RPMI7951 (cell line): ENCODE measurements around the gene MRLN. TPM values are rescaled to one million over a fixed set of nuclear protein-coding genes. Genes with fewer than 3 reads are reported as not detected.
"Not testable (repeated sequence)": the region's sequence is repeated elsewhere in the genome, so short reads cannot be mapped to it uniquely, and the experiment has no call there.

Experiments
- DNase-seq: peaks from one replicate; pipeline ENCODE4 v3.0.0-alpha.2; 2012; ENCODE audit warnings: low read depth
- total RNA-seq: library from RNA; depleted of rRNA; stranded (reverse); fragments of >200 nt; shearing (Covaris generic); gene quantifications from 2 replicates; pipeline ENCODE4 v1.2.3, GENCODE V29; 2014

The MRLN gene
- total RNA-seq, 1 experiment from 2014 or later = not detected

DNA sequence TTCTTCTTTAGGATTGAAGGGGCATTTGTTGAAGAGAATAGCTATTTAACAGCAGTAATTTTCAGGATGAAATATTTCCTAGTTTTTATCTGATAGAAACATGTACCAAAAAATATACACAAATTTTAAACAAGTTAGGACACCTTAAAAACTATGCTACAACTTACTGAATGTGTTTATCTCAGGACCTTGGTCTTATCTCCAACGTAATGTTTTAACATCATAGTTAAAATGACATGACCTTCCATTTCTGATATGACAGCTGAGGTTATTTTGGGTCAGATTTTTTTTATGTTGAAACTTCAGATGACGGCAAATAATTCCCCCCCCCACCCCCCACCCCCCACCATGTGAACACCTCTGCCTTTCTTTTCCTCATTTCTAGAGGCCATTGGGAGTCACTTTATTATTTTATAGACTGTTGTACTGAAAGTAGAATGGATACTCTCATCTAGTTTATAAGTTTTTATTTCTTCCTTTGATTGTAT lies 8.0 kb downstream of the MRLN start:
- DNase-seq = no peak

DNA sequence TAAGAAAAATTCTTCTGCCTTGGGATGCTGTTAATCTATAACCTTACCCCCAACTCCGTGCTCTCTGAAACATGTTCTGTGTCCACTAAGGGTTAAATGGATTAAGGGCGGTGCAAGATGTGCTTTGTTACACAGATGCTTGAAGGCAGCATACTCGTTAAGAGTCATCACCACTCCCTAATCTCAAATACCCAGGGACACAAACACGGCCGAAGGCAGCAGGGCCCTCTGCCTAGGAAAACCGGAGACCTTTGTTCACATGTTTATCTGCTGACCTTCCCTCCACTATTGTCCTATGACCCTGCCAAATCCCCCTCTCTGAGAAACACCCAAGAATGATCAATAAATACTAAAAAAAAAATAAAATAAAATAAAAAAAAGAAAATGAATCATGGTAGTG lies 8.5 kb downstream of the MRLN start:
- not testable (repeated sequence) for DNase-seq

DNA sequence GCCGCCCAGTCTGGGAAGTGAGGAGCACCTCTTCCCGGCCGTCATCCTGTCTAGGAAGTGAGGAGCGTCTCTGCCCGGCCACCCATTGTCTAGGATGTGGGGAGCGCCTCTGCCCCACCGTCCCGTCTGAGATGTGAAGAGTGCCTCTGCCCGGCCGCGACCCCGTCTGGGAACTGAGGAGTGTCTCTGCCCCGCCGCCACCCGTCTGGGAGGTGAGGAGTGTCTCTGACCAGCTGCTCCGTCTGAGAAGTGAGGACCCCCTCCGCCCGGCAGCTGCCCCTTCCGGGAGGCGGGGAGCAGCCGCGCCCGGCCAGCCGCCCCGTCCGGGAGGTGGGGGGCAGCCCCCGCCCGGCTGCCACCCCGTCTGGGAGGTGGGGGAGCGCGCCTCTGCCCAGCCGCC lies 9.1 kb downstream of the MRLN start:
- not testable (repeated sequence) for DNase-seq

DNA sequence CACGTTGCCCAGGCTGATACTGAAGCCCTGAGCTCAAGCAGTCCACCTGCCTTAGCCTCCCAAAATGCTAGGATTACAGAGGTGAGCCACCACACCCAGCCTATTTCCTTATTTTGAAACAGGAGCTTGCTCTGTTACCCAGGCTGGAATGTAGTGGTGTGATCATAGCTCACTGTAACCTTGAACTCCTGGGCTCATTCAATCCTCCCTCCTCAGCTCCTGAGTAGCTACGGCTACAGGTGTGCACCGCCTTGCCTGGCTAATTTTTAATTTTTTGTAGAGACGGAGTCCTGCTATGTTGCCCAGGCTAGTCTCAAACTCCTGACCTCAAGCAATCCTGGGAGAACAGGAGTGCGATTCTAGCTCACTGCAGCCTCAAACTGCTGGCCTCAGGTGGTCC lies 11.7 kb downstream of the MRLN start:
- DNase-seq = no peak

DNA sequence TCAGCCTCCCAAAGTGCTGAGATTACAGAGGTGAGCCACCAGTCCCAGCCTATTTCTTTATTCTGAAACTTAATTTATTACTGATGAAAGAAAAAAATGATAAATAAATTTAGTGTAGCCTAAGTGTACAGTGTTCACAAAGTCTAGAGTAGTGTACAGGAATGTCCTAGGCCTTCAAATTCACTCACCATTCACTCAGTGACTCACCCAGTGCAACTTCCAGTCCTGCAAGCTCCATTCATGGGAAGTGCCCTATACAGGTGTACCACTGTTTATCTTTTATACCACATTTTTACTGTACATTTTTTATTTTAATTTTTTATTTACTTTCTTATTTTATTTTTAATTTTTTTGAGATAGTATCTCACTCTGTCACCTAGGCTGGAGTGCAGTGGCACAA lies 12.2 kb downstream of the MRLN start:
- no peak for DNase-seq

DNA sequence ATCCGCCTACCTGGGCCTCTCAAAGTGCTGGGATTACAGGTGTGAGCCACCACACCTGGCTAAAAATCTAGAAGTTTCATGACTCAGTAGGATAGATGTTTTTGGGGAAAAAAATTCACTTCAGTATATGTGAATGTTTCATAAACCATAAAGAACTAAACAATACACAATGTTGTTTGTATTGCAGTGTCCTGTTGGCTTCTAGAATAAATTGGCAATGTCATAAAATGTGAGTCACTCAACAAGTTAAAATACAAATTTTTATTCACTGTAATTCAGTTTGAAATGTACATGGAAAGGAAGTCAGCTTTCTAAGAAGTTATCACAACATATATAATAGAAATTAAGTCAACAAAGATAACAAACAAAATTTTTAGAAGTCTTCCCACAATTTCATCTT lies 16.5 kb downstream of the MRLN start:
- no peak for DNase-seq

DNA sequence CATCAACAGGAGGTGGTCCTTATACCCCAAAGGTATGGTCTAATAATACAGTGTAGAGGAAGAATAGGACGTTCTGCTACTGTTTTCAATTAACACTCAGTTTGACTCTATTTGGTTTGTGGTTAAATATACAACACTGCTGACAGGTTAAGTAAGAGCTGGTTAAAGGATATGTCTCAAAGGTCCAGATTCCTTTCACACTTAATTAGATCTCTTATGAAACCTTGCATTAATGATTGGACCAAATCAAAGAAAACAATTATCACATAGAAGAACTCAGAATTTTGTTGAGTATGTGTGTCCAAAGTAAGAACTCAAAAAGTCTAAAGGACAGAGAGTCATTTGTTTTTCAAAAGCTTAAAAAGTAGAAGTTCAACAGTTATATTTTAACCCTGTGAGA lies 18.0 kb downstream of the MRLN start:
- DNase-seq = no peak

DNA sequence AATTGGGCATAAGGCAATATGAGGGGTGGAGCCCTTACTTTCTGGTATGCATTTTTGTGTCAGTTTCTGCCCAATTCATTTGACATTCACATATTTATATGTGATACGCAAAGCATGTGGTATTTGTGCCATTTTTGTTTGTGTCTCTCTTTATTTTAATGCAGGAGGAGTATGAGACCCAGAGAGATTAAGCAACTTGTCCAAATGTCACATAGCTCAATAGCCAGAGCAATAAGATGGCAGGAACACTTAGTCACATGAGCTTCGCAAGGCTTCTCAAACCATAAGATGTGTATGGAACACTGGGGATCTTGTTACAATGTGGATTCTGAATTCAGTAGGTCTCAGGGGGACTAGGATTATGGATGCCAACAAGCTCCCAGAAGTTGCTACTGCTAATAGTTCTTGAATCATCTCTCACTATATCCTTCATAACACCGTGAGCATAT lies 19.2 kb downstream of the MRLN start:
- no peak for DNase-seq

DNA sequence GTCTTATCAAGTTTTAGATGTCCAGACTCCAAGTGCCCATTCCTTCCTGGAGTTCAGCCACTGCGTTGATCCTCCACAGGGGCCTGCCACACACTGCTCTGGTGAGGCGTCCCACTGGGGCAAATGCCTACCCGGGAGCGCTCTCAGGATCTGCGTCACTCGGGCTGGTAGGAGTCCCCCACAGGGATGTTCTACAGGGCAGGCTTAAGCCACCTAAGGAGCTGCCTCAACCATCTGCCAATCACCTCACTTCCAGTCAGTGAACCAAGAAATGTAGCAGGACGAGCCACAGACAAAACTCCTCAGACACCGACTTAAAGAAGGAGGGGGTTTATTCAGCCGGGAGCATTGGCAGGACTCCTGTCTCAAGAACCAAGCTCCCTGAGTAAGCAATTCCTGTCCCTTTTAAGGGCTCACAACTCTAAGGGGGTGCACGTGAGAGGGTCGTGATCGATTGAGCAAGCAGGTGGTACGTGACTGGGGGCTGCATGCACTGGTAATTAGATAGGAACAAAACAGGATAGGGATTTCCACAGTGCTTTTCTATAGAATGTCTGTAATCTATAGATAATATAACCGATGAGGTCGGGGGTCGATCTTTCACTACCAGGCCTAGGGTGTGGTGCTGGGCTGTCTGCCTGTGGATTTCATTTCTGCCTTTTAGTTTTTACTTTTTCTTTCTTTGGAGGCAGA lies 19.8 kb downstream of the MRLN start:
- not testable (repeated sequence) for DNase-seq

DNA sequence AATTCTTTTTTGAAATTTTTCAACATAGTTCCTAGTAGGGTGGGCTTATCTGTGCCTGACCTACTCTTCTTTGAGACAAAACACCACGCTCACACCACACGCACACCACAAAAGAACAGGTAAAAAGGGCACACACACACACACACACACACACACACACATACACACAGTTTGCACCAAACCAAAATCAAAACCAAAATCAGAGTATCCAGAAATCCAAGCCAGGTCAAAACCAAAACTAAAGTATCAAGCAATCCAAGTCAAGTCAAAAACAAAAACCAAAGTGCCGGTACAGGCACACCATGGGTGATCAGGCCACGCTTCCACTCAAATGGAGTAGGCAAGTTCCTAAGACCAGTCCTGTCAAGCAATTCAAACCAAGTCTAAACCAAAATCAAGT lies 20.4 kb downstream of the MRLN start:
- not testable (repeated sequence) for DNase-seq

DNA sequence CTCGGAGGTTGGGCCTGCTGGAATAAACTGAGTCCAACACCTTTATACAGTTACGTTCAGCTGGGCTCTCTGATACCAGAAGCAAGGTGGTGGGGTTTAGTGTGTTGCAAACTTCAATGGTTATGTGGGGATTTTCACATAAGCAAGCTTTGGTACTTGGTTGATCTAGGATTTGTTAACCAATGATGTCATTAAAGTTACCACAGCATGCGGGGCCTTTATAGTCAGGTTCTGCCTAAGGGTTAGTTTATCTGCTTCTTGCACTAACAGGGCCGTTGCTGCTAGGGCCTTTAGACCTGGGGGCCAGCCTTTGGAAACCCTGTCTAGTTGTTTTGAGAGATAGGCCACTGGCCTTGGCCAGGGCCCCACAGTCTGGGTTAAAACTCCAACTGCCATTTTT lies 24.1 kb downstream of the MRLN start:
- not testable (repeated sequence) for DNase-seq

DNA sequence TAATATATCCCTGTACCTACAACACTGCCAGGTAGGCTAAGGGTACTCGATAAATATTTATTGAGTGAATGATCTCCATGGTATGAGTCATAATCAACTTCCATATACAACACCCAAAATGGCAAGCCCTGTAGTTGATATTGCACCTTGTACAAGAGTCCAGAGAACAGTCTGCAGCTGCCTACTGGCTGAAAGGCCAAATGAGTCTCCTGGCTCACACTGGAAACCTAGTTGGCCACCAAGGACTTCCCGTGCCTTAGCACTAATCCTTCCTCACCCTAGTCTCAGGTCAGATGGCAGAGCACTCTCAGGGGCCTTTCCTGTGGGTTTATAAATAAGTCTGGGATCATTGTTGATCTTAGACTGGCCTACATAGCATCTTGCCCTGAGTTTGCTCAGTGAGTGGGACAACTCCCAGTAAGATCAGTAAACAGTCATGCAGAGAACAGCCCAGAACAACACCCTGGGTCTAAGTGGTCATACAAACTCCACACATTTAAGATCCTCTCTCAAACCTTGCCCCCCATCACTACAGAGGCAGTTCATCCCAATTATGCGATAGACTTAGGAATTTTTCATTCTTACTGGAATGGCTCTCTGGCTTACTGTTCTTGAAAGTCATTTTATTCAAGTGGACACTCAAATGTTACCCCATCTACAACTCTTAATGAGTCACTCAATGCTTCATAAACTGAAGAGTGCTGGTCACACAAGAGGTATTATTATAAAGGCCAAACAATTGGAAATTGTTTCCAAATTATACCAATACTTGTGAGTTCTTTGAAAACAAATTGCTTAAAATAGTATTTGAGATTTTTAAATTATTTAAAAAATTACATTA lies 28.9 kb downstream of the MRLN start:
- DNase-seq = no peak

DNA sequence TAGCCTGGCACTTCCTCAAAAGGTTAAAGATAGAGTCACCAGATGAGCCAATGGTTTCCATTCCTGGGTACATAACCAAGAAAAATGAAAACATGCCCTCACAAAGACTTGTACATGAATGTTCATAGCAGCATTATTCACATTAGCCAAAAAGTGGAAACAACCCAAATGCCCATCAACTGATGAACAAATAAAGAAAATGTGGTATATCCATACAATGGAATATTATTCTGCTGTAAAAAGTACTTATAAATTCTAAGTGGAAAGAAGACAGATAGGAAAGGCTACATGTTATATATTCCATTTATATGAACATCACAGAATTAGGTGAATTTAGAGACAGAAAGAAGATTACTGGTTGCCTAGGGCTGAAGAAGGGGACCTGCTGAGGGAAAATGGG lies 32.9 kb downstream of the MRLN start:
- DNase-seq = no peak

DNA sequence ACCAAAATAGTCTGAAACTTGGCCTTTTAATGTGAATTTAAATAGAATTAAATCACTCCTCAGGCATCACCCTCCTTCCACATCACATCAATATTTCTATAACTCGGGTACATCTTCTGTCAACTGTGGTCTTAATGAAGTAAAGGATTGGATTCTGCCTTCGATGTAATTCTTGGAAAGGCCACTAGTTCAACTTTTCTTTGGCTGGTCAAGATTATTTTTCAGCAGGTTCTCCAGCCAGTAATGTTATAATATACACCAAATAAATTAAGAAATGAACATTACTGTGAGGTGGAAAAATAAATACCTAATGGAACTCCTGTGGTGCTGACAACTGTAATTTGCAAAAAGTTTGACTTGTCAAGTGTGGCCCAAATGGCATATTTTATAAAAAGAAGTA lies 33.9 kb downstream of the MRLN start:
- DNase-seq = no peak

DNA sequence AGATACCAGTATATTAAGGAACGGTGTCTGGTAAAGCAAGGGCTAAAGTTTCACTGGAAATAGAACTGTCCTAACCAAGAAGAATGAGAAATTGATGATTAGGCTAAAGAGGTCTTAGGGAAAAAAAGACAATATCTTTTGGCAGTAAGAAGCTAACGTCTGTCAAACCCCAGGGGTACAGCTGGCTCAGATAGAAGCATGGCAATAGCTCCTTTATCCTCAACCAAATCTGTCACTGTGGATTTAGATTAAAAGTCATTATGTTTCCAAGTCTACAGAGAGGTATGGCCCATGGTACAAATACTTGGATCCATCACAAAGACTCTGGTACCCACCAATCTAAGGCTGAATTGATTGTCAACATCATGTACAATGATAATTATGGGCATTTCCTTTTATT lies 35.0 kb downstream of the MRLN start:
- DNase-seq = no peak

DNA sequence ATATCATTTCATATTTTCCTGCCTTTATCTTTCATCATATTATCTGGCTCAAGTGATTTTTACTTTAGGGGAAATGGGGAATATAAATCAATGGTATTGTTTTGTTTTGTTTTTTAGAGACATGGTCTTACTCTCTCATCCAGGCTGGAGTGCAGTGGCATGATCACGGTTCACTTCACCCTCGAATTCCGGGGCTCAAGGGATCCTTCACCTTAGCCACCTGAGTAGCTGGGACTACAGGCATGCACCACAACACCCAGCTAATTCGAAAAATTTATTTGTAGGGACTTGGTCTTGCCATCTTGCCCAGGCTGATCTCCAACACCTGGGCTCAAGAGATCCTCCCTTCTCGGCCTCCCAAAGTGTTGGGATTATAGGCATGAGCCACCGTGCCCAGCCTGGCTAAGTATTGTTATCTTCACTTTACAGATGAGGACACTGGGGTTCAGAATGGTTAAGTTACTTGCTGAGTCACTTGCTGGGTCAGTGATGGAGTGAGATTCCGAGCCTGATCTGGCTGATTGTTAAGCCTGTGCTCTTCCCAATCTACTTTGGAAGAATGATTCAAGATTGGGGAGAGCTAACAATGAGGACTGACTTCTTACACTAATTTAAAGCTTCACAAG lies 39.9 kb downstream of the MRLN start:
- DNase-seq = no peak

DNA sequence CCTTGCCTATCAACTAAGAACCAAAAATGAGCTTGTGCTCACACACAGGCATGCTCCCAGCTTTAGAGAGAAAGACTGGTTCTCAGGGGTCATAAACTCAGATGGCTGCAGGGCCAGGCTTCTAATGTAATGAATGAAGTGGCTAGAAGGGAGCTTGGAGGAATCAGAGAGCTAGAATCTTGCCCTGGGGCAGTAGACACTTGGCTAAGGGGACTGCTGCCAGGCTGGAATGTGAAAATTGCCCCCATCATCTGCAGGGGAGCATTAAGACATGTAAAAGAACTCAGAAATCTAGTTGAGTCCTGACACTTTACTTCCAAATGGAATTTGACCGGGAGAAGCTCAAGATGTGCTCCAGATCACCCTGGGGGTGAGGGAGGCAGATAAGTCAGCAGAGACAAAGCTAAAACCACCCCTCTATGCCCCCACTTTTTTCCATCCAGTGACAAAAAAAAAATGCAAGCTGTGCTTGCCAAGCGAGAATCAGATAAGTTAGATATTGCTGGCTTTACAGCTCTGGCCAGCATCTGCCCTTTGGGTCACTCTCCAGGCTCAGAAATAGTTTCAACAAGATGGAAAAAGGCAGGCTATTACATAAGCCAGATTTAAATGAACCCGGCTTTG lies 41.3 kb downstream of the MRLN start:
- DNase-seq = no peak

DNA sequence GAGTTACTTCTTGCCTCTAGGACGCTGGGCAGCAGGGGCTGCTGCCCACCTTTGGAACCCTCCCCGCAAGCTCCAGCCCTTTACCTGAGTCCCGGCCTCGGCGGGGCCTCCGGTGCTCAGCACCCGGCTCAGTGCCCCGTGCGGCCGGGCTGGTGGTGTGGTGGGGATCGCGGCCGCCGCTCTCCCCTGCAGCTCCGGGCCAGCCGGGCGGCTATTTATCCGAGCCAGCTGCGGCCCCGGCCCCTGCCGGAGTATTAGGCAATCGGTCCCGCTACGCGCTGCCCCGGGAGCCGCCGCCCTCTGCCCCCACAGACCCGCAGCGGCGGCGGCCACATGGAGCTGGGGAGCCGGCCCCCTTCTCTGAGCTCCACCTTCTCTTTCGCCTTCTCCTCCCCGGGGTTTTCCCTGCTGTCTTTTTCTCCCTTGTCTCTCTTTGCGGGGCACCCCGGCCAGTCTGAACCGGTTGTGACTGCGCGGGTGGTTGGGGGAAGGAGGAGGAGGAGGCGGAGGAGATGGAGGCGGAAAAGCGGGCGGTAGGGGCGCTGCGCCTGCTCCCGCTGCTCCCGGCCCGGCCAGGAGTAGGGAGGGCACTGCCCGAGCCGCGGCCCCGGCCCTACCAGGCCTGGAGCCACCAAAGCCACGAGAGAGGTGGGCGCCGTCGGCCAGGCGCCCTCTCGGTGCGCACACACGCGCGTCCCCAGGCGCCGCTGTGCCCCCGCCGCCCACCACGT lies 43.7 kb downstream of the MRLN start, which contains the start of gene SLC16A9:
SLC16A9 (minus strand) TSS at position 456 of the 731 bp plus-strand sequence. CDS start 25,559 bp downstream, outside the sequence.
- peak; percentile 0 for DNase-seq

DNA sequence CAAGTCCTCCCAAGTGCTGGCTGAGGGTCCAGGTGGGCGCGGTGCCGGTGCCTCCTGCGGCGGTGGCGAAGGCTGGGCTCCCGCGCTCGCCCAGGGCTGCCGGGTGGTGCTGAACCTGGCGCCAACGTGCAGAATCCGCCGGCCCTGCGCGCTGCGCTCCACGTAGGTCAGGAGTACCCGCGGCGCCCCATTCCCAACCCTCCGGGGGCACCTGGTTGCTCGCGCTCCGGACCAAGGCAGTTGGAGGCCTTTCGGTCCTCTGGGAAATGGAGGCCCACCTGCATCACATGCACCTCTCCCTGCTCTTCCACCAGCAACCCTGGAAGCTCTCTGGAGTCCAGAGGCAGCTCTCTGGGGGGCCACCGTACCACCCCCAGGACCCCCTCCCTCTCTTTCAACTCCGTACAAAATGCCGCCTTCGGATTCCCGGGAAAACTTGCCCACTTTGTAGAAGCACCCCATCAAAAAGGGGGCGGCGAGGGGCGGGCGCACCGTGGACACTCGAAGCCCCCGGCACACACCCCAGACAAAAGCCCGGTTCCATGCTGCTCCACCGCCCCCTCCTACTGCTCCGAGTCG lies 44.4 kb downstream of the MRLN start:
- DNase-seq = no peak

DNA sequence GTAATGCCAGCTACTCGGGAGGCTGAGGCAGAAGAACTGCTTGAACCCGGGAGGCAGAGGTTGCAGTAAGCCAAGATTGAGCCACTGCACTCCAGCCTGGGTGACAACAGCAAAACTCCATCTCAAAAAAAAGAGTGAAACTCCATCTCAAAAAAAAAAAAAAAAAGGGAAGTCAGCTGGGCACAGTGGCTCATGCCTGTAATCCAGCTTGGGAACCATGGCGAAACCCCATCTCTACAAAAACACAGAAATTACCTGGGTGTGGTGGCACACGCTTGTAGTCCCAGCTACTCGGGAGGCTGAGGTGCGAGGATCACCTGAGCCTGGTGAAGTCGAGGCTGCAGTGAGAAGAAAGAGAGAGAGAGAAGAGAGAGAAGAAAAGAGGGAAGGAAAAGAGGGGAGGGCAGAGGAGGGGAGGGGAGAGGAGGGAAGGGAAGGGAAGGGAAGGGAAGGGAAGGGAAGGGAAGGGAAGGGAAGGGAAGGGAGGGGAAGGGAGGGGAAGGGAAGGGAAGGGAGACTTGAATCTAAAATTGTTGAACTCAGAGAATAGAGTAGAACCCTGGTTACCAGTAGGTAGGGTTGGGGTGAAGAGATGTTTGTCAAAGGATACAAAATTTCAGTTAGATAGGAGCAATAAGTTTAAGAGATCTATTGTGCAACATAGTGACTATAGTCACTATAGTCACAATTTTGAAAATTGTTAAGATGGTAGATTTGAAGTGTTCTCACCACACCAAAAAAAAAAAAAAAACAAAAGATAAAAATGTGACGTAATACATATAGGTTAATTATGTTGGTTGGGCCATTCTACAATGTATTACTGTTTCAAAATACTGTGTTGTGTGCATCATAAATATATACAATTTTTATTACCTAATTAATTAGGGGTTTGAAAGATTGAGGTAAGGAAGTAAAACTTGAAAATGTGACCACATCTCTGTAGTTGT lies 46.1 kb downstream of the MRLN start:
- no peak for DNase-seq
